ENCODE measurements around the gene MSLN. TPM values are rescaled to one million over a fixed set of nuclear protein-coding genes. Genes with fewer than 3 reads are reported as not detected.

MSLN gene
- total and polyA plus RNA-seq, 2 of the 13 experiments (the other 11 are each of a cell fraction or from before 2014, with no cell fraction given), result 2.0 to 2.3 TPM

DNA sequence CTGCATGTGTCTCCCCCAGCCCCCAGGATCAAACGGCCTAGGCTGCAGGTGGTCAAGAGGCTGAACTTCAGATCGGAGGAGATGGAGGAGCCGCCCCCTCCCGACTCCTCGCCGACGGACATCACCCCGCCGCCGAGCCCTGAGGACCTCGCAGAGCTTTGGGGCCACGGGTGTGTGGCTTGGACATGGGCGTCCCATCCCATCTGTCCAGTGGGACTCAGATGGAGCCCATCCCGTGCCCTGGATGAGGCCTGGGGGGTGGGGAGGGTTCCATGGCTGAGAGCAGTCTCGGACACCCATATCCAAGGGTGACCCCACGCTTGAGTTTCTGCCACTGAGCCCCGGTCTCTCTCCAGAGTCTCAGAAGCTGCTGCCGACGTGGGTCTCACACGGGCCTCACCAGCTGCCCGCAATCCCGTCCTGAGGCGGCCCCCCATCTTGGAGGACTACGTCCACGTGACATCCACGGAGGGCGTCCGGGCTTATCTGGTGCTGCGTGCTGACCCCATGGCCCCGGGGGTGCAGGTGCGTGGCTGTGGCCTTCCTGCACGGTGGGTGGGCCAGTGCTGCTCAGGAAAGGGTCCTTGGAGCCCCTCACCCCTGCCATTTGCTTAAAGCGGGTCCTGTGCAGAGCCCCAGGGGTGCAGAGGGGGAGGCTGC, 28.8 kb downstream of the MSLN start:
- FAIRE-seq, result no peak
- WGBS (ENCODE audit: low lambda C conversion rate), result 78% methylated on average over 8 of the region's 33 CpGs
- H3K79me2 ChIP-seq (ENCODE audit: insufficient read depth, low read length), result peaks cover 3% of the 10 kb centered on the region
- H3K27ac ChIP-seq (ENCODE audit: extremely low read length, insufficient read depth, low read length), result peak overlapping the region; percentile 47
- peaks cover 15% of the 10 kb centered on the region for H3K4me1 ChIP-seq (ENCODE audit: insufficient read depth, low read length)
- TF ChIP-seq ATF7-NPFF (CRISPR knock-in tag; IDR thresholded peaks at IDR 0.05; ENCODE audit: low read depth) (0 out of 2 replicates have a peak, but pooled peaks have one; percentile 5), CBX2 (IDR thresholded peaks at IDR 0.05; ENCODE audit: low read depth, low read length) (no peak), CBX2 (CRISPR knock-in tag; IDR thresholded peaks at IDR 0.05; ENCODE audit: low read depth) (no peak), MTA1 (CRISPR knock-in tag; IDR thresholded peaks at IDR 0.05; ENCODE audit: borderline replicate concordance) (0 out of 2 replicates have a peak, but pooled peaks have one; percentile 10), ZNF724P (CRISPR knock-in tag; IDR thresholded peaks at IDR 0.05; ENCODE audit: borderline replicate concordance) (0 out of 2 replicates have a peak, but pooled peaks have one; percentile 11), TAF1 (CRISPR knock-in tag; IDR thresholded peaks at IDR 0.05) (no peak), ZNF3 (CRISPR knock-in tag; IDR thresholded peaks at IDR 0.05) (no peak), NR2F2 (IDR thresholded peaks at IDR 0.05; ENCODE audit: borderline replicate concordance, low read depth) (no peak)
- TF ChIP-seq, protein P1, sequence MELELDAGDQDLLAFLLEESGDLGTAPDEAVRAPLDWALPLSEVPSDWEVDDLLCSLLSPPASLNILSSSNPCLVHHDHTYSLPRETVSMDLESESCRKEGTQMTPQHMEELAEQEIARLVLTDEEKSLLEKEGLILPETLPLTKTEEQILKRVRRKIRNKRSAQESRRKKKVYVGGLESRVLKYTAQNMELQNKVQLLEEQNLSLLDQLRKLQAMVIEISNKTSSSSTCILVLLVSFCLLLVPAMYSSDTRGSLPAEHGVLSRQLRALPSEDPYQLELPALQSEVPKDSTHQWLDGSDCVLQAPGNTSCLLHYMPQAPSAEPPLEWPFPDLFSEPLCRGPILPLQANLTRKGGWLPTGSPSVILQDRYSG (CRISPR knock-in tag; IDR thresholded peaks at IDR 0.05), result no peak
- TF ChIP-seq, protein P2, sequence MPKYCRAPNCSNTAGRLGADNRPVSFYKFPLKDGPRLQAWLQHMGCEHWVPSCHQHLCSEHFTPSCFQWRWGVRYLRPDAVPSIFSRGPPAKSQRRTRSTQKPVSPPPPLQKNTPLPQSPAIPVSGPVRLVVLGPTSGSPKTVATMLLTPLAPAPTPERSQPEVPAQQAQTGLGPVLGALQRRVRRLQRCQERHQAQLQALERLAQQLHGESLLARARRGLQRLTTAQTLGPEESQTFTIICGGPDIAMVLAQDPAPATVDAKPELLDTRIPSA (CRISPR knock-in tag; IDR thresholded peaks at IDR 0.05; ENCODE audit: borderline replicate concordance), result no peak
- TF ChIP-seq, protein P3, sequence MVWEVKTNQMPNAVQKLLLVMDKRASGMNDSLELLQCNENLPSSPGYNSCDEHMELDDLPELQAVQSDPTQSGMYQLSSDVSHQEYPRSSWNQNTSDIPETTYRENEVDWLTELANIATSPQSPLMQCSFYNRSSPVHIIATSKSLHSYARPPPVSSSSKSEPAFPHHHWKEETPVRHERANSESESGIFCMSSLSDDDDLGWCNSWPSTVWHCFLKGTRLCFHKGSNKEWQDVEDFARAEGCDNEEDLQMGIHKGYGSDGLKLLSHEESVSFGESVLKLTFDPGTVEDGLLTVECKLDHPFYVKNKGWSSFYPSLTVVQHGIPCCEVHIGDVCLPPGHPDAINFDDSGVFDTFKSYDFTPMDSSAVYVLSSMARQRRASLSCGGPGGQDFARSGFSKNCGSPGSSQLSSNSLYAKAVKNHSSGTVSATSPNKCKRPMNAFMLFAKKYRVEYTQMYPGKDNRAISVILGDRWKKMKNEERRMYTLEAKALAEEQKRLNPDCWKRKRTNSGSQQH (CRISPR knock-in tag; IDR thresholded peaks at IDR 0.05; ENCODE audit: low read depth), result no peak
- TF ChIP-seq, protein P4, sequence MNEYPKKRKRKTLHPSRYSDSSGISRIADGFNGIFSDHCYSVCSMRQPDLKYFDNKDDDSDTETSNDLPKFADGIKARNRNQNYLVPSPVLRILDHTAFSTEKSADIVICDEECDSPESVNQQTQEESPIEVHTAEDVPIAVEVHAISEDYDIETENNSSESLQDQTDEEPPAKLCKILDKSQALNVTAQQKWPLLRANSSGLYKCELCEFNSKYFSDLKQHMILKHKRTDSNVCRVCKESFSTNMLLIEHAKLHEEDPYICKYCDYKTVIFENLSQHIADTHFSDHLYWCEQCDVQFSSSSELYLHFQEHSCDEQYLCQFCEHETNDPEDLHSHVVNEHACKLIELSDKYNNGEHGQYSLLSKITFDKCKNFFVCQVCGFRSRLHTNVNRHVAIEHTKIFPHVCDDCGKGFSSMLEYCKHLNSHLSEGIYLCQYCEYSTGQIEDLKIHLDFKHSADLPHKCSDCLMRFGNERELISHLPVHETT (CRISPR knock-in tag; conservative IDR thresholded peaks at IDR 0.05), result no peak
- POLR2A ChIA-PET, result interaction anchor here (1.3 to 1.4 kb wide), 2 partner anchors 28 to 99 kb away, joined by 5 read pairs; partner anchors contain the start of genes MSLN and WDR24
- H3K9ac ChIP-seq (ENCODE audit: insufficient read depth, low read depth, low read length), result peak overlapping the region; percentile 77
- peak overlapping the region; percentile 84 for H3K4me2 ChIP-seq (ENCODE audit: low read depth, low read length)
- ATAC-seq, result no peak
- in situ Hi-C loops (cut with HindIII; ENCODE audit: extremely low pct_ligation_motif_present, low pct_unique_long_range_greater_than_20kb), result loop anchor here (5.0 kb wide), 2 partner anchors 47 to 77 kb away; partner anchors contain the start of gene CIAO3
- peaks cover 5 to 12% of the 10 kb centered on the region in 2 experiments; a peak in 3 of 5 replicates for H3K36me3 ChIP-seq (replicated peaks in 1 of 2; ENCODE audit: control insufficient read depth in 1 of 2, insufficient read depth in 2 of 2, low read length in 2 of 2)
- peak overlapping the region; percentile 71 to 90 (median 75); a peak in 5 of 6 replicates for H3K4me3 ChIP-seq (replicated peaks in 1 of 3; ENCODE audit: insufficient read depth in 1 of 3, low read depth in 2 of 3, low read length in 3 of 3)
- H4K20me1 ChIP-seq (ENCODE audit: insufficient read depth, low read length), result no peaks in the 10 kb centered on the region
- DNase-seq (ENCODE audit: low spot score), result no peak
- no TSS peak for BruUV-seq (replicated peaks)
- no peak overlapping the region for H2AFZ ChIP-seq (ENCODE audit: low read length)
- intact Hi-C loops (cut with micrococcal nuclease; ENCODE audit: unreplicated experiment), result no loop called here
- H3K27me3 ChIP-seq (ENCODE audit: control insufficient read depth in 1 of 2, insufficient read depth in 2 of 2, low read length in 2 of 2), result no peaks in the 10 kb centered on the region; a peak in 1 of 5 replicates
- H3K9me3 ChIP-seq (ENCODE audit: low read length), result no peaks in the 10 kb centered on the region
- CTCF ChIA-PET (ENCODE audit: low intra/inter-chr PET ratio, low total read pairs), result no interaction called here

Measured in HepG2 (cell line).